ENCODE measurements around the gene RBM38.

Gene RBM38

DNA sequence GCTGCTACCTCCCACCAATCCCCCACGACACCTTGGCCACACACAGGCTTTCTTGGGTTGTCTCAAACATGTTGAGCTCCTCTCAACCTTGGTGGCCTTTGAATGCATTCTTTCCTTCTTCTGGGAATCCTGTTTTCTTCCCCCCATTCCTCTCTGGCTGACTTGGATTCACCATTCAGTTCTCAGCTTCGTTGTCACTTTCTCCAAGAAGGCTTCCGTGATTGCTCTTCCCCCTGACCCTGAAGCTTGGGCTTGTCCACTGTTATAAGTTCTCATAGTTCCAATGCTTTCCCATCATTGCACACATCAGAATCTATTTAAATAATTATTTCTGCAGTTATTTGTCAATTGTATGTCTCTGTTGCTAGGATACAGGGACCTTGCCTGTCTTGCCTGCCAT lies 64.2 kb downstream of the RBM38 start:
- Histone ChIP-seq H3K79me2 (ENCODE audit: insufficient read depth, low read length) (no peaks in the 10 kb centered on the region), H3K27me3 (ENCODE audit: insufficient read depth, low read length, poor library complexity) (peaks cover 14% of the 10 kb centered on the region), H4K20me1 (ENCODE audit: insufficient read depth, low read length) (no peaks in the 10 kb centered on the region), H3K4me3 (ENCODE audit: low read depth in 1 of 2, low read length in 2 of 2) (no peak overlapping the region), H2AFZ (ENCODE audit: low read depth, low read length) (no peak overlapping the region), H3K9me3 (ENCODE audit: insufficient read depth, low read length, severe bottlenecking) (no peaks in the 10 kb centered on the region), H3K4me2 (ENCODE audit: insufficient read depth, low read length) (no peak overlapping the region), H3K36me3 (ENCODE audit: insufficient read depth, low read length) (no peaks in the 10 kb centered on the region), H3K4me1 (ENCODE audit: insufficient read depth, low read length) (no peaks in the 10 kb centered on the region), H3K27ac (ENCODE audit: low read length) (no peak overlapping the region), H3K9ac (ENCODE audit: low read depth, low read length) (no peak overlapping the region)
- TF ChIP-seq EZH2 (IDR thresholded peaks at IDR 0.05; ENCODE audit: borderline replicate concordance, low read depth, low read length, severe bottlenecking), result no peak
- no peak for TF ChIP-seq CTCF (IDR thresholded peaks at IDR 0.05; ENCODE audit: borderline replicate concordance, extremely low read depth, low read length, poor library complexity, severe bottlenecking)
- ATAC-seq (ENCODE audit: insufficient read depth, low read depth), result no peak
- DNase-seq, result no peak

- H3K79me2 ChIP-seq (ENCODE audit: insufficient read depth, low read length), result no peaks in the 10 kb centered on the region
- TF ChIP-seq CTCF (IDR thresholded peaks at IDR 0.05; ENCODE audit: borderline replicate concordance, extremely low read depth, low read length, poor library complexity, severe bottlenecking) (no peak), EZH2 (IDR thresholded peaks at IDR 0.05; ENCODE audit: borderline replicate concordance, low read depth, low read length, severe bottlenecking) (no peak)
- no peak overlapping the region for H3K9ac ChIP-seq (ENCODE audit: low read depth, low read length)
- DNase-seq, result no peak
- H3K27me3 ChIP-seq (ENCODE audit: insufficient read depth, low read length, poor library complexity), result peaks cover 14% of the 10 kb centered on the region
- H3K27ac ChIP-seq (ENCODE audit: low read length), result no peak overlapping the region
- H3K4me3 ChIP-seq (ENCODE audit: low read depth in 1 of 2, low read length in 2 of 2), result no peak overlapping the region
- no peaks in the 10 kb centered on the region for H4K20me1 ChIP-seq (ENCODE audit: insufficient read depth, low read length)
- no peak overlapping the region for H2AFZ ChIP-seq (ENCODE audit: low read depth, low read length)
- H3K4me2 ChIP-seq (ENCODE audit: insufficient read depth, low read length), result no peak overlapping the region
- no peaks in the 10 kb centered on the region for H3K9me3 ChIP-seq (ENCODE audit: insufficient read depth, low read length, severe bottlenecking)
- H3K4me1 ChIP-seq (ENCODE audit: insufficient read depth, low read length), result no peaks in the 10 kb centered on the region
- no peak for ATAC-seq (ENCODE audit: insufficient read depth, low read depth)
- no peaks in the 10 kb centered on the region for H3K36me3 ChIP-seq (ENCODE audit: insufficient read depth, low read length)
Observed at GRCh38 chr20:57456116-57456515, 64.9 kb downstream of the RBM38 start.

DNA sequence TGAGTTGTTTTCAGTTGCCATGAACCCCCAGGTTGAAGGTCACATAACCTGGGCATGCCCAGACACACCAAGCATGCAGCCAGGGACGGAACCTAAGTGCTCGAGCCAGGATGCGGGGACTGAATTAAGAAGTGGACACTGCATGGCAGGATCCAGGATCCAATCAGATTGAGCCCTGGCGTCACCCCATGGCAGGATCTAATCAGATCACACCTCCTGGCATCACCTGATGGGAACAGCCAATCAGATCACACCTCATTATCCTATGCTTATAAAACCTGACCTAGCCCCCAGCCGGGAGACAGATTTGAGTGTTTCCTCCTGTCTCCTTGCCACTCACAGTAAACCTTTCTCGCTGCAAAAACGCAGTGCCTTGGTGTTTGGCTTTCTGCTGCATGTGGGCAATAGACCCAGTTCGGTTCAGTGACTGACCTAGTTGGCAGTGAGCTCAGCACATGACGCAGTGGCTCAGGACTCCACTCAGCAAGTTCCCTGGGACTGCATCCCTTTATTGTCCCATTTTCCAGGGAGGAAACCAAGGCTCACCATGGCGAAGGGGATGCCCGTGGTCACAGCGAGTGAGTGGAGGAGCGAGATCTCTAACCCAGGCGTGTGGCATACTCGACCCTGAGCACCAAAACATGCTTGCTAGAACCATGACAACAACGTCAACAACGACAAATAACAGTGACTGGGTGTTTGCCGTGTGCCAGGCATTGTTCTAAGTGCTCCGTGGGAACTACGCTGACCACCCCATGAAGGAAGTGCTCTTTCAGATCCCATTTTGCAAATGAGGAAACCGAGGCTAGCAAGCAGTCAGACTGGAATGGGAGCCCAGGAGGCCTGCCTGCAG lies 66.3 kb downstream of the RBM38 start:
- Histone ChIP-seq H3K79me2 (ENCODE audit: insufficient read depth, low read length) (no peaks in the 10 kb centered on the region), H3K9ac (ENCODE audit: low read depth, low read length) (no peak overlapping the region), H4K20me1 (ENCODE audit: insufficient read depth, low read length) (no peaks in the 10 kb centered on the region), H3K36me3 (ENCODE audit: insufficient read depth, low read length) (no peaks in the 10 kb centered on the region), H3K4me2 (ENCODE audit: insufficient read depth, low read length) (no peak overlapping the region), H3K27ac (ENCODE audit: low read length) (no peak overlapping the region), H2AFZ (ENCODE audit: low read depth, low read length) (no peak overlapping the region), H3K9me3 (ENCODE audit: insufficient read depth, low read length, severe bottlenecking) (no peaks in the 10 kb centered on the region), H3K4me1 (ENCODE audit: insufficient read depth, low read length) (no peaks in the 10 kb centered on the region), H3K4me3 (ENCODE audit: low read depth in 1 of 2, low read length in 2 of 2) (no peak overlapping the region), H3K27me3 (ENCODE audit: insufficient read depth, low read length, poor library complexity) (peaks cover 12% of the 10 kb centered on the region)
- ATAC-seq (ENCODE audit: insufficient read depth, low read depth) (no peak), DNase-seq (no peak)
- TF ChIP-seq CTCF (IDR thresholded peaks at IDR 0.05; ENCODE audit: borderline replicate concordance, extremely low read depth, low read length, poor library complexity, severe bottlenecking), result no peak
- no peak for TF ChIP-seq EZH2 (IDR thresholded peaks at IDR 0.05; ENCODE audit: borderline replicate concordance, low read depth, low read length, severe bottlenecking)

All from DND-41 (cell line).